Hepatocyte (in vitro differentiated cells): ENCODE measurements around the gene COQ6.

Experiments
- EZH2phosphoT487 ChIP-seq: fragments of 200-600 bp; sonication (generic); IDR thresholded peaks from one replicate; pipeline ENCODE4 v1.6.1; 2018; ENCODE audit warnings: antibody characterized with exemption, mild to moderate bottlenecking, low read depth, moderate library complexity; ENCODE audit not compliant: unreplicated experiment, severe bottlenecking
- TF ChIP-seq, protein P1 (sequence below): fragments of 200-600 bp; sonication (generic); IDR thresholded peaks from 2 replicates; pipeline ENCODE4 v1.5.1; 2016; ENCODE audit warnings: antibody characterized with exemption, mild to moderate bottlenecking; ENCODE audit not compliant: poor library complexity

DNA sequence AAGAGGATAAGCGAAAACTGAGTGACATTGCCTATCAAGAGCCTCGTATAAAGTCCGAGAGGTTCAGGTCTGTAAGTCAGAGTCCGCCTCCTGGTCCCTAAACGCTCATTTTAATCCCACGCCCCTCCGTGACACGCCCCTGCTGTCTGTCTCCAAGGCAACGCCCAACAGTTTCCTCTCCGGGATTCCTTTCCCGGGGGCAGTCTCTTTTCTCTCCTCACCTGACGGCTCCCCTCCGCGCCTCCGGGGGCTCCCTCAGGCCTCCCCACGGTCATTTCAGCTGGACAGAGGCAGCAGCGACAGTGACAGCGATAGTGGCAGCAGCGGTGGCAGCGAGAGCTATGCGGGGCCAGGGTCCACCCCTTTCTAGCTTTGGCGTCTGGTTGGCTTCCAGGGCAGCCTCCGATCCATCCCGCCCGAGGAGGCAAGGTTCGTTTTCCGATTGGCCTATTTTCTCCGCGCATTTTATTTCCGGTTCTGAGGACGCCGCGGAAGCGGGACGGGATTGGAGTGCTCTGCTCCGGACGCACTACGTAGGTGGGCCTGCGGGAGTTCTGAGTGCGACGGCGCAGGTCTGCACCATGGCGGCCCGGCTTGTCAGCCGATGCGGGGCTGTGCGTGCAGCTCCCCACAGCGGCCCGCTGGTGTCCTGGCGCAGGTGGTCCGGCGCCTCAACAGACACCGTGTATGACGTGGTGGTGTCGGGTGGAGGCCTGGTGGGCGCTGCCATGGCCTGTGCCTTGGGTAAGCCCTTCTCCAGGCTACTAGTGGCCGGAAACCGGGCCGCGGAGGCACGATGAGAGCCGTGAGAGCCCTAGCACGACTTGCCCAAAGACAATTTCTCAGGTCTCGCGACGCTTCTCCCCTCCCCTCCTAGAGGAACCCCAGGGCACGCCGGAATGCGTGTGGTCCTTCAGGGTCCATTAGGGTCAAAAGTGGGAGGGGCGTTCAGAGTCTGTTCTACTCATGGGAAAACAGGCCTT lies at the start of gene COQ6, which contains the start of gene FAM161B:
- TF ChIP-seq, protein P1, sequence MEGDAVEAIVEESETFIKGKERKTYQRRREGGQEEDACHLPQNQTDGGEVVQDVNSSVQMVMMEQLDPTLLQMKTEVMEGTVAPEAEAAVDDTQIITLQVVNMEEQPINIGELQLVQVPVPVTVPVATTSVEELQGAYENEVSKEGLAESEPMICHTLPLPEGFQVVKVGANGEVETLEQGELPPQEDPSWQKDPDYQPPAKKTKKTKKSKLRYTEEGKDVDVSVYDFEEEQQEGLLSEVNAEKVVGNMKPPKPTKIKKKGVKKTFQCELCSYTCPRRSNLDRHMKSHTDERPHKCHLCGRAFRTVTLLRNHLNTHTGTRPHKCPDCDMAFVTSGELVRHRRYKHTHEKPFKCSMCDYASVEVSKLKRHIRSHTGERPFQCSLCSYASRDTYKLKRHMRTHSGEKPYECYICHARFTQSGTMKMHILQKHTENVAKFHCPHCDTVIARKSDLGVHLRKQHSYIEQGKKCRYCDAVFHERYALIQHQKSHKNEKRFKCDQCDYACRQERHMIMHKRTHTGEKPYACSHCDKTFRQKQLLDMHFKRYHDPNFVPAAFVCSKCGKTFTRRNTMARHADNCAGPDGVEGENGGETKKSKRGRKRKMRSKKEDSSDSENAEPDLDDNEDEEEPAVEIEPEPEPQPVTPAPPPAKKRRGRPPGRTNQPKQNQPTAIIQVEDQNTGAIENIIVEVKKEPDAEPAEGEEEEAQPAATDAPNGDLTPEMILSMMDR: peak; percentile 25
- no peak for TF ChIP-seq EZH2phosphoT487
